SK-N-SH treated with all-trans-retinoic acid at 6 μM for 48 hours (cell line): ENCODE results near the gene KIAA1549.

Experiments used
- ATAC-seq: fragments of 200-7000 bp; cut with Tn5 transposase; 3 replicates; pipeline ENCODE4 v1.9.1; 2020; ENCODE audit warnings: mild to moderate bottlenecking, moderate library complexity
- ARNTL ChIP-seq: fragments of 450-650 bp; formaldehyde crosslinking; IDR thresholded peaks from 2 replicates; pipeline ENCODE4 v1.5.0; 2020; ENCODE audit warnings: low read depth, mild to moderate bottlenecking, moderate library complexity, borderline replicate concordance
- ESRRG ChIP-seq: fragments of 250-450 bp; sonication (Bioruptor Pico); IDR thresholded peaks from 2 replicates; pipeline ENCODE4 v1.6.1; 2021; ENCODE audit warnings: mild to moderate bottlenecking
- ISL1 ChIP-seq: fragments of 250-450 bp; sonication (Bioruptor Pico); IDR thresholded peaks from 2 replicates; pipeline ENCODE4 v2.1.2; 2022; ENCODE audit warnings: mild to moderate bottlenecking, moderate library complexity
- RARB ChIP-seq: fragments of 250-450 bp; sonication (Bioruptor Pico); IDR thresholded peaks from 2 replicates; pipeline ENCODE4 v1.8.0; 2021; ENCODE audit warnings: mild to moderate bottlenecking, moderate library complexity
- SNAI2 ChIP-seq: fragments of 250-450 bp; sonication (Bioruptor Pico); IDR thresholded peaks from 2 replicates; pipeline ENCODE4 v1.5.0; 2020; ENCODE audit warnings: mild to moderate bottlenecking, moderate library complexity
- TCF4 ChIP-seq: fragments of 250-450 bp; sonication (Bioruptor Pico); IDR thresholded peaks from 2 replicates; pipeline ENCODE4 v1.8.0; 2021; ENCODE audit warnings: mild to moderate bottlenecking, moderate library complexity, borderline replicate concordance
- TOX ChIP-seq: fragments of 250-450 bp; sonication (Bioruptor Pico); IDR thresholded peaks from 2 replicates; pipeline ENCODE4 v1.8.0; 2021; ENCODE audit warnings: mild to moderate bottlenecking, moderate library complexity, borderline replicate concordance
- ZFP3 ChIP-seq: fragments of 250-450 bp; sonication (Bioruptor Pico); IDR thresholded peaks from 2 replicates; pipeline ENCODE4 v1.5.0; 2020; ENCODE audit warnings: mild to moderate bottlenecking, moderate library complexity
- ZFP30 ChIP-seq: fragments of 450-650 bp; formaldehyde crosslinking; IDR thresholded peaks from 2 replicates; pipeline ENCODE4 v1.5.0; 2022; ENCODE audit warnings: mild to moderate bottlenecking, moderate library complexity
- TF ChIP-seq, protein P1 (sequence below): fragments of 250-450 bp; sonication (Bioruptor Pico); IDR thresholded peaks from 2 replicates; pipeline ENCODE4 v1.5.1; 2020; ENCODE audit warnings: low read depth, mild to moderate bottlenecking, moderate library complexity
- TF ChIP-seq, protein P2 (sequence below): fragments of 250-450 bp; sonication (Bioruptor Pico); IDR thresholded peaks from 2 replicates; pipeline ENCODE4 v1.8.0; 2021; ENCODE audit warnings: low read depth, mild to moderate bottlenecking, moderate library complexity, borderline replicate concordance
- TF ChIP-seq, protein P3 (sequence below): fragments of 250-450 bp; sonication (Bioruptor Pico); IDR thresholded peaks from 2 replicates; pipeline ENCODE4 v1.5.1; 2021; ENCODE audit warnings: mild to moderate bottlenecking, moderate library complexity
- TF ChIP-seq, protein P4 (sequence below): fragments of 250-450 bp; sonication (Bioruptor Pico); IDR thresholded peaks from 2 replicates; pipeline ENCODE4 v1.5.0; 2020; ENCODE audit warnings: mild to moderate bottlenecking, moderate library complexity

KIAA1549 gene

DNA sequence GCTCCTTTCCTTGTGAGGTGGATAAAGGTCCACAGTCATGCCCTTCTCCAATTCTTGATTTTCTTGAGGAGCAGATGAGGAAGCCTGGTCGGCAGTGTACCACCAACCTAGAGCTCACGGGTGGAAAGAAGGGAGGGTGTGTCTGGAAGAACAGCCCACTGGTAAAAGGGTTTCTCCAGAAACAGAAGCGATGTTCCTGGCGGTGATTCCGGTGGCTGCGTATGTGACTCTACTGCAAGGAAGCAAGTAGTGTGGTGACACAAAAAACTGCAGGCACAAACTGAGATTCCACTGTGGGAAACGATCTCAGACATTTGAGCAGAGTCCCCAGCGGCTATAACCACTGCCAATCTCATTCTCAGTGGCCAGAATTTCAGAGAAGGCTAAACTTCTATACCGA lies 117.3 kb downstream of the KIAA1549 start:
- no peak for TF ChIP-seq RARB (CRISPR knock-in tag)
- TF ChIP-seq, all 23 proteins: peak for 0
- no peak for ATAC-seq

DNA sequence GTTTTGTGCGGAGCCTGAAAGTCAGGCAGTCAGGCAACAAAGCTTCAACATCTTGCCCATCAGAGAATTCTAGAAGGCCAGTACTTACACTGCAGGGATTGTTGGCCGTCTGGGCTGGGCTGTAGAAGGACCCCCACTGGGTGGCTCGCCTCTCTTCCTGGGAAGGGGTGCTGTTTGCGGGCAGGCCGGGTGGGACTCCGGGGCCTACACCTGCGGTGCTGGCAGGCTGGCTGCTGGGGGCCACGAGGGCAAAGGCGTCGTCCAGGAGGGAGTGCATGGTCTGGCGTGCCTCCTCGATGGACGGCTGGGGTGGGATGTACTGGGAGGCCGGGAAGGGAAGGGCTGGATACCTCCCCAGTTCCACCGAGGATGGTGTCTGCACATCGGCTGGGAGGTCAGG lies 120.1 kb downstream of the KIAA1549 start:
- TF ChIP-seq TCF4 (CRISPR knock-in tag) = no peak
- no peak for TF ChIP-seq TOX (CRISPR knock-in tag)
- TF ChIP-seq, protein P1, sequence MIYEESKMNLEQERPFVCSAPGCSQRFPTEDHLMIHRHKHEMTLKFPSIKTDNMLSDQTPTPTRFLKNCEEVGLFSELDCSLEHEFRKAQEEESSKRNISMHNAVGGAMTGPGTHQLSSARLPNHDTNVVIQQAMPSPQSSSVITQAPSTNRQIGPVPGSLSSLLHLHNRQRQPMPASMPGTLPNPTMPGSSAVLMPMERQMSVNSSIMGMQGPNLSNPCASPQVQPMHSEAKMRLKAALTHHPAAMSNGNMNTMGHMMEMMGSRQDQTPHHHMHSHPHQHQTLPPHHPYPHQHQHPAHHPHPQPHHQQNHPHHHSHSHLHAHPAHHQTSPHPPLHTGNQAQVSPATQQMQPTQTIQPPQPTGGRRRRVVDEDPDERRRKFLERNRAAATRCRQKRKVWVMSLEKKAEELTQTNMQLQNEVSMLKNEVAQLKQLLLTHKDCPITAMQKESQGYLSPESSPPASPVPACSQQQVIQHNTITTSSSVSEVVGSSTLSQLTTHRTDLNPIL = no peak
- TF ChIP-seq ESRRG (CRISPR knock-in tag) = no peak
- TF ChIP-seq ARNTL (CRISPR knock-in tag) = no peak
- TF ChIP-seq, protein P2, sequence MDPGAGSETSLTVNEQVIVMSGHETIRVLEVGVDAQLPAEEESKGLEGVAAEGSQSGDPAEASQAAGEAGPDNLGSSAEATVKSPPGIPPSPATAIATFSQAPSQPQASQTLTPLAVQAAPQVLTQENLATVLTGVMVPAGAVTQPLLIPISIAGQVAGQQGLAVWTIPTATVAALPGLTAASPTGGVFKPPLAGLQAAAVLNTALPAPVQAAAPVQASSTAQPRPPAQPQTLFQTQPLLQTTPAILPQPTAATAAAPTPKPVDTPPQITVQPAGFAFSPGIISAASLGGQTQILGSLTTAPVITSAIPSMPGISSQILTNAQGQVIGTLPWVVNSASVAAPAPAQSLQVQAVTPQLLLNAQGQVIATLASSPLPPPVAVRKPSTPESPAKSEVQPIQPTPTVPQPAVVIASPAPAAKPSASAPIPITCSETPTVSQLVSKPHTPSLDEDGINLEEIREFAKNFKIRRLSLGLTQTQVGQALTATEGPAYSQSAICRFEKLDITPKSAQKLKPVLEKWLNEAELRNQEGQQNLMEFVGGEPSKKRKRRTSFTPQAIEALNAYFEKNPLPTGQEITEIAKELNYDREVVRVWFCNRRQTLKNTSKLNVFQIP (CRISPR knock-in tag) = no peak
- TF ChIP-seq, protein P3, sequence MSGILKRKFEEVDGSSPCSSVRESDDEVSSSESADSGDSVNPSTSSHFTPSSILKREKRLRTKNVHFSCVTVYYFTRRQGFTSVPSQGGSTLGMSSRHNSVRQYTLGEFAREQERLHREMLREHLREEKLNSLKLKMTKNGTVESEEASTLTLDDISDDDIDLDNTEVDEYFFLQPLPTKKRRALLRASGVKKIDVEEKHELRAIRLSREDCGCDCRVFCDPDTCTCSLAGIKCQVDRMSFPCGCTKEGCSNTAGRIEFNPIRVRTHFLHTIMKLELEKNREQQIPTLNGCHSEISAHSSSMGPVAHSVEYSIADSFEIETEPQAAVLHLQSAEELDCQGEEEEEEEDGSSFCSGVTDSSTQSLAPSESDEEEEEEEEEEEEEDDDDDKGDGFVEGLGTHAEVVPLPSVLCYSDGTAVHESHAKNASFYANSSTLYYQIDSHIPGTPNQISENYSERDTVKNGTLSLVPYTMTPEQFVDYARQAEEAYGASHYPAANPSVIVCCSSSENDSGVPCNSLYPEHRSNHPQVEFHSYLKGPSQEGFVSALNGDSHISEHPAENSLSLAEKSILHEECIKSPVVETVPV (CRISPR knock-in tag) = no peak
- TF ChIP-seq, protein P4, sequence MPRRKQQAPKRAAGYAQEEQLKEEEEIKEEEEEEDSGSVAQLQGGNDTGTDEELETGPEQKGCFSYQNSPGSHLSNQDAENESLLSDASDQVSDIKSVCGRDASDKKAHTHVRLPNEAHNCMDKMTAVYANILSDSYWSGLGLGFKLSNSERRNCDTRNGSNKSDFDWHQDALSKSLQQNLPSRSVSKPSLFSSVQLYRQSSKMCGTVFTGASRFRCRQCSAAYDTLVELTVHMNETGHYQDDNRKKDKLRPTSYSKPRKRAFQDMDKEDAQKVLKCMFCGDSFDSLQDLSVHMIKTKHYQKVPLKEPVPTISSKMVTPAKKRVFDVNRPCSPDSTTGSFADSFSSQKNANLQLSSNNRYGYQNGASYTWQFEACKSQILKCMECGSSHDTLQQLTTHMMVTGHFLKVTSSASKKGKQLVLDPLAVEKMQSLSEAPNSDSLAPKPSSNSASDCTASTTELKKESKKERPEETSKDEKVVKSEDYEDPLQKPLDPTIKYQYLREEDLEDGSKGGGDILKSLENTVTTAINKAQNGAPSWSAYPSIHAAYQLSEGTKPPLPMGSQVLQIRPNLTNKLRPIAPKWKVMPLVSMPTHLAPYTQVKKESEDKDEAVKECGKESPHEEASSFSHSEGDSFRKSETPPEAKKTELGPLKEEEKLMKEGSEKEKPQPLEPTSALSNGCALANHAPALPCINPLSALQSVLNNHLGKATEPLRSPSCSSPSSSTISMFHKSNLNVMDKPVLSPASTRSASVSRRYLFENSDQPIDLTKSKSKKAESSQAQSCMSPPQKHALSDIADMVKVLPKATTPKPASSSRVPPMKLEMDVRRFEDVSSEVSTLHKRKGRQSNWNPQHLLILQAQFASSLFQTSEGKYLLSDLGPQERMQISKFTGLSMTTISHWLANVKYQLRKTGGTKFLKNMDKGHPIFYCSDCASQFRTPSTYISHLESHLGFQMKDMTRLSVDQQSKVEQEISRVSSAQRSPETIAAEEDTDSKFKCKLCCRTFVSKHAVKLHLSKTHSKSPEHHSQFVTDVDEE (CRISPR knock-in tag) = no peak
- ATAC-seq = no peak

DNA sequence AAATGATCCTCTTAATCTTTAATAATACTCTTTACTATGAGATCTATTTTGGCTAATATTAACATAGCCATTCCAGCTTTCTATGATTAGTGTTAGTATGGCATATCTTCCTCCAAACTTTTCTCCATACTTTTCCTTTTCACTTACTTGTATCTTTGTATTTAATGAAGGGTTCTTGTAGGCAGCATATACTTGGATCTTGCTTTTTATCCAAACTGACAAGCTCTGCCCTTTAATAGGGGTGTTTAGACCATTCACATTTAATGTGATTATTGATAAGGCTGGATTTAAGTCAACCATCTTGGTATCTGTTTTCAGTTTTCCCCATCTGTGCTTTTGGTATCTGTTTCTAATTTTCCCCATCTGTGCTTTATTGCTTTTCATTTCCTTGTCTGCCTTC lies 123.5 kb downstream of the KIAA1549 start:
- no peak for TF ChIP-seq ZFP3 (CRISPR knock-in tag)
- no peak for TF ChIP-seq ISL1 (CRISPR knock-in tag)
- no peak for TF ChIP-seq ARNTL (CRISPR knock-in tag)
- ATAC-seq = no peak

DNA sequence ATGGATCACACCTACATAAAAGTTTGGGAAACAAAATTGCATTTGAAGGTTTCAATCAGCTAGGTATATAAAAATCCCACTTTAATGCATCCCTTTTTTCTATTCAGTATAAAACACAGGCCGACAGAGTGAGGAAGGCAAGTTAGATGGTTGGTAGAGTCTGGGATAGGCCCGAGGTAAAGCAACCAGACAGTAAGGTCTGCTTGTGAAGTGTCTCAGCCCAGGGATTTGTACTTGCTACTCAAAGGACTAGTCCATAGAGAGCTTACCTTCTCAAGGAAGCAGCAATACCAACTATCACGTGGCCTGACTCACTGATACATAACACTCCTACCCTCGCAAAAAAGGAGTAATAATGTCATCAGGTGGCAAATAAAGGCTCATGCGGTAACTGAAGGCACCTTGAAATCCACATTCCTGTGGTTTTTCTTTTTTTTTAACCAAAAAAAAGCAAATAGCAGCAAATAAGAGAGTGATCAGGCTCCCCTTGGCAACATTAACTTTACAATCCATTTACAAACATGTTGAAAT lies 127.0 kb downstream of the KIAA1549 start:
- ATAC-seq = no peak

DNA sequence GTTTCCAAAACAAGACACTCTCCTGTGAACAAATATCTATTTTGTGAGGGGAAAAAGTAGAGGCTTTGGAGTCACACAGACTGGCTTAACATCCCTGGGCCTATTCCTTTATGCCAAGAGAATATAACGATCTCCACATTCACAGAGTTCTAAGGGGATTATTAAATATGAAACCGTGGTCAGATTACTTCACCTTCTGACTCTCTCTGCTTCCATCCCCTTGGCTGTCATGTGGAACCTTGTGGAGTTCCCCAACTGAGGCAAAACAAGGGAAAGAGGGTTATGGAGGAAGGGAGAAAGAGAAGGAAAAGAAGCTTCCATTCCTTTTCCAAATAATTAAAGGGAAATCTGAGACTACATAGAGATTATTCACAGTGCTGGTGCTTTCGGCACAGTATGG lies 127.7 kb downstream of the KIAA1549 start:
- TF ChIP-seq, protein P1 = no peak
- ATAC-seq = no peak

More for the DNA sequence above, 127.0 kb downstream of the KIAA1549 start:
- no peak for TF ChIP-seq TCF4 (CRISPR knock-in tag)
- TF ChIP-seq RARB (CRISPR knock-in tag) = no peak
- TF ChIP-seq, protein P1 = no peak
- TF ChIP-seq SNAI2 (CRISPR knock-in tag) = no peak
- TF ChIP-seq ZFP30 (CRISPR knock-in tag) = no peak
- no peak for TF ChIP-seq ESRRG (CRISPR knock-in tag)
- TF ChIP-seq, all 23 proteins: peak for 0
